Hepatocyte (in vitro differentiated cells): ENCODE results near the gene SNX20. TPM values are rescaled to one million over a fixed set of nuclear protein-coding genes. Genes with fewer than 3 reads are reported as not detected.

Experiments used
- DNase-seq: peaks from one replicate; pipeline ENCODE4 v3.0.0-alpha.2; 2016; ENCODE audit warnings: low spot score
- H2AFZ ChIP-seq: fragments of 200-600 bp; sonication (generic); 2 replicates; pipeline ENCODE4 v1.6.0; 2016; ENCODE audit warnings: antibody characterized with exemption, mild to moderate bottlenecking
- H3K27ac ChIP-seq: fragments of 200-600 bp; sonication (generic); 2 replicates; pipeline ENCODE4 v1.5.1; 2016; ENCODE audit warnings: mild to moderate bottlenecking
- H3K27me3 ChIP-seq: fragments of 200-600 bp; sonication (generic); 2 replicates; pipeline ENCODE4 v1.6.1; 2016
- H3K36me3 ChIP-seq: fragments of 200-600 bp; sonication (generic); replicated peaks from 2 replicates; pipeline ENCODE4 v1.5.1; 2016; ENCODE audit warnings: low read depth; ENCODE audit not compliant: insufficient read depth
- H3K4me1 ChIP-seq: fragments of 200-600 bp; sonication (generic); 2 replicates; pipeline ENCODE4 v1.5.1; 2016; ENCODE audit warnings: mild to moderate bottlenecking, moderate library complexity; ENCODE audit not compliant: insufficient read depth
- H3K4me2 ChIP-seq: fragments of 200-600 bp; sonication (generic); 2 replicates; pipeline ENCODE4 v1.6.0; 2016
- H3K4me3 ChIP-seq: fragments of 200-600 bp; sonication (generic); 2 replicates; pipeline ENCODE4 v1.5.1; 2016; ENCODE audit warnings: mild to moderate bottlenecking
- H3K79me2 ChIP-seq: fragments of 200-600 bp; sonication (generic); 2 replicates; pipeline ENCODE4 v1.6.0; 2017; ENCODE audit warnings: mild to moderate bottlenecking
- H3K9me2 ChIP-seq: fragments of 200-600 bp; sonication (generic); replicated peaks from 2 replicates; pipeline ENCODE4 v1.6.0; 2017; ENCODE audit warnings: mild to moderate bottlenecking; ENCODE audit not compliant: insufficient read depth
- H3K9me3 ChIP-seq: fragments of 200-600 bp; sonication (generic); 2 replicates; pipeline ENCODE4 v1.5.1; 2016; ENCODE audit warnings: low read depth, mild to moderate bottlenecking
- H4K20me1 ChIP-seq: fragments of 200-600 bp; sonication (generic); 2 replicates; pipeline ENCODE4 v1.6.0; 2016; ENCODE audit warnings: mild to moderate bottlenecking; ENCODE audit not compliant: insufficient read depth, poor library complexity, severe bottlenecking
- CTCF ChIP-seq: fragments of 200-600 bp; sonication (generic); IDR thresholded peaks from 2 replicates; pipeline ENCODE4 v1.5.1; 2016; ENCODE audit warnings: antibody characterized with exemption, mild to moderate bottlenecking; ENCODE audit not compliant: poor library complexity
- EZH2 ChIP-seq: fragments of 200-600 bp; sonication (generic); IDR thresholded peaks from 2 replicates; pipeline ENCODE4 v1.6.1; 2016; ENCODE audit warnings: antibody characterized with exemption, mild to moderate bottlenecking, borderline replicate concordance
- EZH2phosphoT487 ChIP-seq: fragments of 200-600 bp; sonication (generic); IDR thresholded peaks from one replicate; pipeline ENCODE4 v1.6.1; 2018; ENCODE audit warnings: antibody characterized with exemption, mild to moderate bottlenecking, low read depth, moderate library complexity; ENCODE audit not compliant: unreplicated experiment, severe bottlenecking
- WGBS: methylation state at CpG from one replicate; pipeline ENCODE4 v1.1.6; 2016; ENCODE audit warnings: low lambda C conversion rate; ENCODE audit errors: missing lambda C conversion rate; 5-methylcytosine and 5-hydroxymethylcytosine counted together
- polyA plus RNA-seq: library from polyadenylated mRNA; unstranded; fragments of >200 nt; fragmentation: Nextera tagmentation; extraction: Ambion mirVana; gene quantifications from 2 replicates; pipeline ENCODE4 v1.2.1, GENCODE V29; 2016
- total RNA-seq: library from RNA; depleted of rRNA; stranded (reverse); fragments of >200 nt; gene quantifications from 2 replicates; pipeline ENCODE4 v1.2.3, GENCODE V29; 2014

SNX20 gene
- total and polyA plus RNA-seq, 2 experiments from 2014 or later: not detected

- no peak for DNase-seq
- no peak overlapping the region for H3K4me3 ChIP-seq
- no peaks in the 10 kb centered on the region for H3K4me1 ChIP-seq
- no peaks in the 10 kb centered on the region for H3K9me2 ChIP-seq
- WGBS: 87% methylated on average over 21 of the region's 21 CpGs
- H3K27me3 ChIP-seq: no peaks in the 10 kb centered on the region
- no peak for TF ChIP-seq EZH2
- peak; percentile 5 for TF ChIP-seq CTCF
- no peak overlapping the region for H2AFZ ChIP-seq
- no peaks in the 10 kb centered on the region for H3K79me2 ChIP-seq
- no peak overlapping the region for H3K27ac ChIP-seq
- peaks cover 4% of the 10 kb centered on the region for H3K9me3 ChIP-seq
- H3K36me3 ChIP-seq: no peaks in the 10 kb centered on the region
- H3K4me2 ChIP-seq: no peak overlapping the region
- H4K20me1 ChIP-seq: no peaks in the 10 kb centered on the region
Measured at GRCh38 chr16:50667497-50668367, 13.4 kb downstream of the SNX20 start.

GRCh38 chr16:50666658-50667496 lies 14.2 kb downstream of the SNX20 start:
- H3K9me2 ChIP-seq: no peaks in the 10 kb centered on the region
- no peak overlapping the region for H3K4me3 ChIP-seq
- H3K4me1 ChIP-seq: no peaks in the 10 kb centered on the region
- no peaks in the 10 kb centered on the region for H3K27me3 ChIP-seq
- H3K4me2 ChIP-seq: no peak overlapping the region
- H3K9me3 ChIP-seq: peaks cover 2% of the 10 kb centered on the region
- DNase-seq: no peak
- no peak overlapping the region for H2AFZ ChIP-seq
- 86% methylated on average over 9 of the region's 9 CpGs for WGBS
- TF ChIP-seq CTCF: no peak
- no peak for TF ChIP-seq EZH2
- no peak for TF ChIP-seq EZH2phosphoT487
- no peaks in the 10 kb centered on the region for H3K79me2 ChIP-seq
- no peak overlapping the region for H3K27ac ChIP-seq
- H3K36me3 ChIP-seq: no peaks in the 10 kb centered on the region
- H4K20me1 ChIP-seq: no peaks in the 10 kb centered on the region

GRCh38 chr16:50665128-50665878 lies 15.8 kb downstream of the SNX20 start:
- H3K4me3 ChIP-seq: no peak overlapping the region
- no peaks in the 10 kb centered on the region for H3K27me3 ChIP-seq
- no peaks in the 10 kb centered on the region for H3K79me2 ChIP-seq
- no peaks in the 10 kb centered on the region for H4K20me1 ChIP-seq
- H3K9me3 ChIP-seq: no peaks in the 10 kb centered on the region
- no peaks in the 10 kb centered on the region for H3K36me3 ChIP-seq
- DNase-seq: peak; percentile 88
- H3K4me1 ChIP-seq: no peaks in the 10 kb centered on the region
- peak overlapping the region; percentile 47 for H2AFZ ChIP-seq
- H3K27ac ChIP-seq: no peak overlapping the region
- WGBS: 28% methylated on average over 40 of the region's 40 CpGs
- no peaks in the 10 kb centered on the region for H3K9me2 ChIP-seq
- TF ChIP-seq CTCF (peak; percentile 89), EZH2phosphoT487 (no peak)
- H3K4me2 ChIP-seq: peak overlapping the region; percentile 73
